GM18526 (cell line): ENCODE measurements around the gene EPHX1.

ENCODE experiments used
- POLR2A ChIP-seq: IDR thresholded peaks from 3 replicates; pipeline ENCODE4 v1.6.1; 2011; ENCODE audit not compliant: insufficient read length; ENCODE audit errors: extremely low read depth

The EPHX1 gene

DNA sequence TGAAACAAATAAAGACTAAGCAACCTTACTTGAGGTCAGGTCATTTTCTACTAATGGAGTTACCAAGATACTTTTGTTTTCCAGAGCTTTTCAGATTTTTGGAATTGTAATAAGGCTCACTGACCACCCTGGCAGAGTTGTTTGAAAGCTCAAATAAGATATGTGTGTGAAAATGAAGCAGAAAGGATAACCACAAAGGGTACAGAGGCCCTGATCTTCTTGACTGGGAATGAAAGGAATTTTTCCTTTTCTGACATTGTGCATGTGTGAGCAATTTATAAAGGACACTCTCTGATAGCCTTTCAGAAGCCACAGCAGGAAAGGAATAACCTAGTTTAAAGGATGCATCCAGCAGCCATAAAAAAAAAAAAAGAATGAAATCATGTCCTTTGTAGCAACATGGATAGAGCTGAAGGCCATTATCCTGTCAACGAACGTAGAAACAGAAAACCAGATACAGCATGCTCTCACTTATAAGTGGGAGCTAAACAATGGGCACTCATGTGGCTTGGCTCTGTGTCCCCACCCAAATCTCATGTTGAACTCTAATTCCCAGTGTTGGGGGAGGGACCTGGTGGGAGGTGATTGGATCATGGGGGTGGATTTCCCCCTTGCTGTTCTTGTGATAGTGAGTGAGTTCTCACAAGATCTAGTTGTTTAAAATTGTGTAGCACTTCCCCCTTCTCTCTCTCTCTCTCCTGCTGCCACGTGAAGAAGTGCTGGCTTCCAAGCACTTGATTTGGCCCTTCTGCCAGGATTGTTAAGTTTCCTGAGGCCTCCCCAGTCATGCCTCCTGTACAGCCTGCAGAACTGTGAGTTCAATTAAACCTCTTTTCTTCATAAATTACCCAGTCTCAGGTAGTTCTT lies 35.4 kb upstream of the EPHX1 start:
- TF ChIP-seq POLR2A = no peak

DNA sequence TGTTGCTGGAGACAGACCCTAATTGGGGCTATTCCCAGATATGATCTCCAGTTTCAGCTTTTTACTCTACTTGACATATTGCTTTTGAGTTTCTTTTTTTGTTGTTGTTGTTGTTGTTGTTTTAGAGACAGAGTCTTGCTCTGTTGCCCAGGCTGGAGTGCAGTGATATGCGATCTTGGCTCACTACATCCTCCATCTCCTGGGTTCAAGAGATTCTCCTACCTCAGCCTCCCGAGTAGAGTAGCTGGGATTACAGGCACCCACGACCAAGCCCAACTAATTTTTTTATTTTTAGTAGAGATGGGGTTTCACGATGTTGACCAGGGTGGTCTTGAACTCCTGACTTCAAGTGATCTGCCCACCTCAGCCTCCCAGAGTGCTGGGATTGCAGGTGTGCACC lies 33.6 kb upstream of the EPHX1 start:
- no peak for TF ChIP-seq POLR2A

DNA sequence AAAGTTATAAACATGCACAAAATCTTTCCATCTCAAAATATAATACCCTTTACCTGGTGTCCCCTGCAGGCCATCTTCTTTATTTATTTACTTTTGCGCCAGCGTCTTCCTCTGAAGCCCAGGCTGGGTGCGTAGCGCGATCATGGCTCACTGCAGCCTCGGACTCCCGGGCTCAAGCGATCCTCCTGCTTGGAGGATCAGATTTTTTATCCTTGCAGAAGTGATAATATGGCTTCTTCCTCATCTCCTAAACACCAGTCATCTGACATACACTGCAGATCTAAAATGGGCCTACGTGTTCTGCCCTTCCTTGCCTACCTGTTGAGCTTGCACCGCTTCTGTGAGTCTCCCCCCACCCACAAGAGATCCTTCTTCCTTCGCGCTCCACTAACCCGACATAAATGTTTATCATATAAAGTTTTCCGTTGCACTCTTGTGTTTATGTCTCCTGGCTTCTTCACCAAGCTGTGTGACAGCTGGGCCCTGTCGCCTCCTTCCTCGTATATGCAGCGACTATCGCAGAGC lies 32.8 kb upstream of the EPHX1 start:
- TF ChIP-seq POLR2A = no peak

DNA sequence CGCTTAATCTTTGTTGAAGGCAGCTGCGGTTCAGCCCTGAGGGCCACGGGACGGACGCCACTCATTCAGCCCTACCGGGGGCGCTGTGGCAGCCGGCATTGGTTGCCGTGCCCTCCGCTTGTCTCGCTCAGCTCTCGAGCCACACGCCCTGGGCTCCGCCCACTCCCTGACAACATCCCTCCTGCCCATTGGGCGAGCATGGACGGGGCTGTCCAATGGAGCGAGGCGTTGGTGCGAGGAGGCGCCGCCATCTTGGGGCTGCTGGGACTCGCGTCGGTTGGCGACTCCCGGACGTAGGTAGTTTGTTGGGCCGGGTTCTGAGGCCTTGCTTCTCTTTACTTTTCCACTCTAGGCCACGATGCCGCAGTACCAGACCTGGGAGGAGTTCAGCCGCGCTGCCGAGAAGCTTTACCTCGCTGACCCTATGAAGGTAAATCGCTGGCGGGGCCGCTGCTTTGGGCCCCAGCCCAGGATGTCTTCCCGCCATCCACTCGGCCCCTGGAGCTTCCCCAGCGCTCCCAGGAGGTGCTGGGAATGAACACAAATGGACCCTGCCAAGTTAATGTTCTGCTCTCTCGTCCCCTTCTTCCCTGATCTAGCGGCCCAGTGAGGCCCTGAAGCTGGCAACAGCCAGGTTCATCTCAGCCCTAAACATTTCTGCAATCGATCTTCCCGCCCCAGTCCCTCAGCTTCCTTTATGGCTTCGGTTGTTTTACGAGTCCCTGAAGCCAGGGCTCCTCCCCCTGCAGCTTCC lies 32.2 kb upstream of the EPHX1 start, which contains the start of gene SRP9:
SRP9 (plus strand) TSS at position 244 of the 754 bp plus-strand sequence; CDS start at position 359, 115 bp downstream.
- TF ChIP-seq POLR2A = peak; percentile 58

DNA sequence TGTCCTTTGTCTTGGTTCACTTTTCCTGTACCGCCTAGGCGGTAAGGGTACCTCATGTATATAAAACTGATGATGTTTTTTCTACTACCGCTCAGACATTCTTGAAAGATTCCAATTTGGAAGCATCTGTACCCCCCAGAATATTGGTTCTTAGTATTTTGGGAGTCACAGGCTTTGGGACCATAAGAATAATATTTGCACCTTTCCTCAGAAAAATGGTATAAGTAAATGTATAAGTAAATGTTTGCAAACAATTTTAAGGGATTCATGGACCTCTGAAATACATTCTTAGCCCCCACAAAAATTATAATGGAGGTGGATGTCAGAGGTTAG lies 31.6 kb upstream of the EPHX1 start:
- TF ChIP-seq POLR2A = no peak

DNA sequence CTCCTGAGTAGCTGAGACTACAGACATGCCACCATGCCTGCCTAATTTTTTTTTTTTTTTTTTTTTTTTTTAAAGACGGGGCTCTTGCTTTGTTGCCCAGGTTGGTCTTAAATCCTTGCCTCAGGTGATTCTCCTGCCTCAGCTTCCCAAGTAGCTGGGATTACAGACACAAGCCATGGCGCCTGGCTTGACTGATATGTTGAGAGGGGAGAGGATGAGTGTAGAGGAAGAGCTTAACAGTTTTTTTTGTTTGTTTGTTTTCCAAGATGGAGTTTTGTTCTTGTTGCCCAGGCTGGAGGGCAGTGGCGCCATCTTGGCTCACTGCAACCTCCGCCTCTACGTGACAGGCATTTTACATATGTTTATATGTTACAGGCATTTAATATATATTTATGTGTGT lies 29.8 kb upstream of the EPHX1 start:
- no peak for TF ChIP-seq POLR2A

DNA sequence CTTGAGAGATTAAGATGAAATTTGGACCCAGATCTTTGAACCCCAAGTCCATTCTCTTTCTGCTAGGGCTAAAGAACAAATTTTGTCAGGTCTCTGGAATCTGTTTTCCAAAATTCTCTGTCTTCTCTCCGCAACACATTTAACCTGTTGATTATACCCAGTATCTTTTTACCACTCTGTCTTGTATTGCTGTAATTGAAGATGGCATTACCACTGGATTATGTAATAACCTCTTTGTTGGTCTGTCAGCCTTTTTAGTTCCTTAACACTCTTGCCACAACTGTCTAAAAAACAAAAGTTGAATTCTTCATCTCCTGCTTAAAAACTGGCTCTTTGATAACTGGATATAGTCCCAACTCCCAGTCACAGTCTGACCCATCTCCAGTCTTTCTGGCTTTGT lies 29.3 kb upstream of the EPHX1 start:
- TF ChIP-seq POLR2A = no peak

DNA sequence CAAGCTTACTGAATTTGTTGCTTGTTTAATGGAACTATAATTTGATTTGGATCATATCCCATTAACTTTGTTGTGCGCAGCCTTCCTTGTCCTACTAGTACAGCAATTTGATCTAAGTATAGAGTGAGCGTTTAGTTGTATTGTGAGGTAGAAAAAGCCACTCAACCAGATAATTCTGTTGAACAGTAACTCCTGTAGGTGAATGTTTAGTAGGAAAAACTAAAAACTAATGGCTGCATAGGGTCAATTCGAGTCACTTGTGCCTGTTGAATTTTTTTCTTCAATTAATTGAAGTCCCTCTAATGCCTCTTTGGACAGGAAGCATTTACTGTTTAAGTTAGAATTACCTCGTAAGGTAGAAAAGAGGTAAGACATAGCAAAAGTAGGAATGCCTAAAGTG lies 15.0 kb upstream of the EPHX1 start:
- TF ChIP-seq POLR2A = no peak

DNA sequence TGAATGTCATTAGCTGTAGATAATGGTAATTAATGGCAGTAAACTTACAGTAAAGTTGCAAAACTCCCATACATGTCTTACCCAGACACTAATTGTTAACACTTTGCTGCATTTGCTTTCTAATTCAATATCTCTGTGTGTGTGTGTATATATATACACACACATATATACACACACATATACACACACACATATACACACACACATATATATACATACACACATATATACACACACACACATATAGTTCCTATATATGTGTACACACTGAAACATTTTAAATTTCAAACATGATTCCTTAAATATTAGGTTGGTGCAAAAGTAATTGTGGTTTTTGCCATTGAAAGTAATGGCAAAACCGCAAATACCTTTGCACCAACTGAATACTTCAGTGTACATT lies 3.7 kb upstream of the EPHX1 start:
- TF ChIP-seq POLR2A = no peak

DNA sequence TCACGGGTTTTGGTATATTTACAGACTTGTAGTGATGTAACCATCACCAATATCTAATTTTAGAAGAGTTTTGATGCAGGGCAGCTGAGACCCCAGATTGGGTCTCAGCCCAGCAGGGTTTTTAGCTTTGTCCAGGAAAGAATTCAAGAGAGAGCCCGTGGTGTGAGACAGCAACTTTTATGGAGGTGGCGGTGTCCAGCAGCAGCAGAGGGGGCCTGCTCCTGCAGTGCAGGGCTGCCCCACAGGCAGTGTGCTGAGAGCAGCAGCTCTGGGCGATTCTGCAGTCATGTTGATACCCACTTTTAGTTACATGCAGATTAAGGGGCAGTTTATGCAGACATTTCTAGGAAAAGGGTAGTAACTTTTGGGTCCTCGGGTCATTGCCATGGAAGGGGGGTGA lies 1.8 kb upstream of the EPHX1 start:
- no peak for TF ChIP-seq POLR2A

DNA sequence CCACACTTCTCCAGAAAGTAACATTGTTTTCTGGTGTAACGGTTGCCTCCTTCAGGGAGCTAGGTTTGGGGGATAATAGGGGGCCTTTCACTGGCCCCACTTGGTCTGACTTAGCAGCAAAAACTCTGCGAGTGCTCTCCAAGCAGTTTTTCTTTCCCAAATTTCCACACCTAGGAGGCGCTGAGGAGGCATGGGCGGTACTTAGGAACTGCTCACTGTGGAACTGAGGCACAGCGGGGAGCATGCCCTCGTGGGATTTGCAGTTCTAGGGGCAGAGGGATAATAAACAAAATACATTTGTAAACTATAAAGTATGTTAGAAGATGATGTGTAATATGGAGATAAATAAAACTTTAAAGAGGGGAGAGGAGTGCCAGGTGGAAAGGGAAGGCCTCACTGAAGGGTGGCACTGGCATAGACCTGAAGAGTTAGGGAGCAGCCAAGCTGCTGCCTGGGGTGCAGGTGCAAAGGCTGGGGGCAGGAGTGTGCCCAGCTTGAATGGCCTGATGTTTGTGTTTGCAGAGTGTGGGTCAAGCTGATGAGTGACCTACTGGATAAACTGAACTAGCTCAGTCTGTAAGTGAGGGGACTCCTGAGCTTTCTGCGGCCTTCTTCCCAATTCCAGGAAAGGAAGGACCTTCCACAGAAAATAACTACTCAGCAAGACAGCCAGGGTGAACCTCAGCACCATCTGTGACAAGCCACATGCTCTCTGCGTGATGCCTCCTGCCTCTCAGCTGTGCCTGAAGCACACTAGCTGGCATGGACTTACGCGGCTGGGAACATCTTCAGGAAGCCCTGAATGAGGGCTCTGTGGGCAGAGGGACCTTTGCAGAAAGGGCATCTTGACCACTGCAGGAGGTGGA lies 1.9 kb downstream of the EPHX1 start:
- TF ChIP-seq POLR2A = no peak

DNA sequence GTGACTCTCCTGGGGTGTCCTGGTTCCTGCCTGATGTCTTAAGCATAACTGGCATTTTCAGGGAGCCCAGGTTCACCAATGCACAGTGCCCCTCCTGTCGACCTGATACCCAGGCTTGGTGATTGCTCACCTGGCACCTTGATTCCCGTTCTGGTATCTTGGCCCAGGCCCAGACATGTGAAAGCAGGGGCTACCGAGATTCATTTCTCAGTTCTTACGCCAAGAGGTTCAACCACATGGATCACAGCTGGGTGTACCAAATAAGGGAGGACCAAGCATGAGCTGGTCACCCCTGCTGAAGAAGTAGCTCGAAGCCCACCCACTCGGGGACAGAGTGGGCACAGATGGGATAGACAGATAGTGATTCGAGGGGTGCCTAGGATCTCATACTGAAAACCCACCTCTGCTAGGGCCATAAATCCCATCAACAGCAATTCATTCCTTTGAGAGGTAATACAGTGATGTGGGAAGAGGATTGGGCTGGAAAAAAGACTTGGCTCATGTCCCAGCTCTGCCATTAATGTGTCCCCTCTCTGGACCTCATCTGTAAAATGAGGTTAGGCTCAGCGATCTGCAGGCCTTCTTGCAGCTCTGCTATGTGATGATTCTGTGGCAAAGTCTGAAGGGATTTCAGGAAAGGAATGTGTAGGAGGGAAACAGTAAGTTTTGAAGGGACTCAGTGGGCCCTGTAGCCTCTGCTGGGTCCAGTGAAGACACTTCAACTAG lies 2.7 kb downstream of the EPHX1 start:
- no peak for TF ChIP-seq POLR2A

DNA sequence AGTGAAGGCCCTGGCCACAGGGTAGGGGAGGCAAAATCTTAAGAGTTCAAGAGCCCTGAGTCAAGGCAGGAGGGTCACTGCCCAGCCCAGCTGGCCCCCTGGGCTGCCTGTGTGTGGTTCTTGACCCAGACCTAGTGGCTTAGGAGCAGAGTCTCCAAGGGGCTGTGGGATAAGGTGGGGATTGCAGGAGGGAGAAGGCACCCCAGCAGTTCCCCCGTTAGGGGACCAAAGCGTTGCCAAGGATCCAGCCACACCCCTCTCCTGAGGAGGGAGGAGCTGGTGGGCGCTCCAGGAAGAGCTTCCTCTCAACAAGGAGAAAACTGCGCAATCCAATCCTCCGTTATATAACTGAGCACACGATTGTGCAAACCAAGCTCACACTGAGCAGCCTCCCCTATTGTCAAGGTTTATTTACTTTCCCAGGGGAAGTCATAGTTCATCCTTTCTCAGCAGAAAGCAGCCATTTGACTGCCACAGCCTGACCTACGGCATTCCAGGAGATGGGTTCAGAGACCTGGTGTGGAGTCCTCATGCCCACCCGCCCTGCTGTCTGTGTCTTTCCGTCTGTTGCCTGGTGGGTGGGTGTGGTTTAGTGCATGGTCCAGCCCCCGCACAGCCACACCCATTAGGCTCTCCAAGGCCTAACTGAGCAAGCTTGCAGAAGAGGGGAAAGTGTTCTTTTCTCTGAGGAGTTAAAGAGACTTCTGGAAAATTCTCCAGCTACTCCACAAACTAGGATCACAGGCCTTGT lies 3.5 kb downstream of the EPHX1 start:
- no peak for TF ChIP-seq POLR2A

DNA sequence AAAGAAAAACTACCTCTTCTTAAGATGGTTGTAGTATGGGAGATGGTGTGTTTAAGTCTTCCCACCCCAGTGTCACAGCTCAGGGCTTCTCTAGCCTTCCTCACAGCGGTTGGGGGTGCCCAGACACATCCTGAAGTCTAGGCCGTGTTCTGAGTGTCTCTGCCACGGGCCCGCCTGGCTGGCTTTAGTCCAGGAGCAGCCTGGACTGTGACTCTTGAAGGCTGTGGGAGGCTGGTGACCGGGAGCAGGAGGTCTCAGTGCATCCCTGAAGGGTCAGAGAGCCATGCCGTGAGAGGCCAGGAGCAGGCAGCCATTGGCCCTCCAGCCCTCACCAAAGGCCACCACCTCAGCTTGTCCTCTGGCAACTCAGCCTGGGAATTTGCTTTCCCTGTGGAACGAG lies 4.5 kb downstream of the EPHX1 start:
- no peak for TF ChIP-seq POLR2A
